B cell (primary cell): Measurements from ENCODE around the gene IFNA10.

ENCODE experiments used
- EZH2 ChIP-seq: IDR thresholded peaks from 2 replicates; pipeline ENCODE4 v1.6.1; 2012; ENCODE audit warnings: borderline replicate concordance, low read depth, mild to moderate bottlenecking, moderate library complexity, low read length; ENCODE audit not compliant: insufficient read depth, poor library complexity, severe bottlenecking
- TF ChIP-seq, protein P1 (sequence below): fragments of 200-600 bp; IDR thresholded peaks from one replicate; pipeline ENCODE4 v1.8.0; 2022; ENCODE audit warnings: antibody characterized with exemption, mild to moderate bottlenecking

- TF ChIP-seq, protein P1, sequence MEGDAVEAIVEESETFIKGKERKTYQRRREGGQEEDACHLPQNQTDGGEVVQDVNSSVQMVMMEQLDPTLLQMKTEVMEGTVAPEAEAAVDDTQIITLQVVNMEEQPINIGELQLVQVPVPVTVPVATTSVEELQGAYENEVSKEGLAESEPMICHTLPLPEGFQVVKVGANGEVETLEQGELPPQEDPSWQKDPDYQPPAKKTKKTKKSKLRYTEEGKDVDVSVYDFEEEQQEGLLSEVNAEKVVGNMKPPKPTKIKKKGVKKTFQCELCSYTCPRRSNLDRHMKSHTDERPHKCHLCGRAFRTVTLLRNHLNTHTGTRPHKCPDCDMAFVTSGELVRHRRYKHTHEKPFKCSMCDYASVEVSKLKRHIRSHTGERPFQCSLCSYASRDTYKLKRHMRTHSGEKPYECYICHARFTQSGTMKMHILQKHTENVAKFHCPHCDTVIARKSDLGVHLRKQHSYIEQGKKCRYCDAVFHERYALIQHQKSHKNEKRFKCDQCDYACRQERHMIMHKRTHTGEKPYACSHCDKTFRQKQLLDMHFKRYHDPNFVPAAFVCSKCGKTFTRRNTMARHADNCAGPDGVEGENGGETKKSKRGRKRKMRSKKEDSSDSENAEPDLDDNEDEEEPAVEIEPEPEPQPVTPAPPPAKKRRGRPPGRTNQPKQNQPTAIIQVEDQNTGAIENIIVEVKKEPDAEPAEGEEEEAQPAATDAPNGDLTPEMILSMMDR: no peak
- TF ChIP-seq EZH2: no peak
Observed at GRCh38 chr9:21171351-21171750, 35.6 kb downstream of the IFNA10 start.
